Prostate gland (tissue), 2 donors: Measurements from ENCODE around the gene NTN5.

Source experiments
- POLR2A ChIP-seq: fragments of 450-650 bp; IDR thresholded peaks from one replicate; pipeline ENCODE4 v1.6.1; 2016; ENCODE audit warnings: antibody characterized with exemption, mild to moderate bottlenecking
- POLR2AphosphoS5 ChIP-seq: sonication (generic); formaldehyde crosslinking; IDR thresholded peaks from one replicate; pipeline ENCODE4 v1.6.1; 2017; ENCODE audit warnings: antibody characterized with exemption
- TF ChIP-seq, protein P1 (sequence below), 4 experiments: fragments of 200-600 bp in 2 of 4; fragments of 450-650 bp in 2 of 4; sonication (generic) in 2 of 4; IDR thresholded peaks; 1 replicate in 3 of 4; 2 replicates in 1 of 4; pipeline ENCODE4 v1.5.1; 2016 to 2019; ENCODE audit warnings: antibody characterized with exemption in 4 of 4, mild to moderate bottlenecking in 2 of 4, moderate library complexity in 2 of 4

DNA sequence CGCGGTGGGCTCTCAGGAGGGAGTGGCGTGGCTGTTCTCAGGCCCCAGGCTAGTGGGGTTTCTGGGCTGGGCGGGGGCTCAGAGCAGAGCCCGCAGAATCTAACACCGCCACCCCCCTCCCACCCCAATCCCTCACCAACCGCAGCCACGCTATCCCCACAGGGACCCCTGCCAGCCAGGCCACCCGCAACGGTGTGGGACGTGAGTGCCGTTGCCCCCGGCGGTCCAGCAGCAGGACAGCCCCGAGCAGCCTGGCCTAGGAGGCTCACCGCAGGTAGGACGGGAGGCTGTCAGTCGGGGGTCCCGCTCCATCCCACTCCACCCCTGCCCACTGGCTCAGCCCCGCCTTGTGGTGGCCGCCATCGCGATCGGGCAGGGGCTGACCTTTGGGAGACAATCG lies at the start of gene NTN5:
- TF ChIP-seq POLR2A, result no peak
- TF ChIP-seq, protein P1, sequence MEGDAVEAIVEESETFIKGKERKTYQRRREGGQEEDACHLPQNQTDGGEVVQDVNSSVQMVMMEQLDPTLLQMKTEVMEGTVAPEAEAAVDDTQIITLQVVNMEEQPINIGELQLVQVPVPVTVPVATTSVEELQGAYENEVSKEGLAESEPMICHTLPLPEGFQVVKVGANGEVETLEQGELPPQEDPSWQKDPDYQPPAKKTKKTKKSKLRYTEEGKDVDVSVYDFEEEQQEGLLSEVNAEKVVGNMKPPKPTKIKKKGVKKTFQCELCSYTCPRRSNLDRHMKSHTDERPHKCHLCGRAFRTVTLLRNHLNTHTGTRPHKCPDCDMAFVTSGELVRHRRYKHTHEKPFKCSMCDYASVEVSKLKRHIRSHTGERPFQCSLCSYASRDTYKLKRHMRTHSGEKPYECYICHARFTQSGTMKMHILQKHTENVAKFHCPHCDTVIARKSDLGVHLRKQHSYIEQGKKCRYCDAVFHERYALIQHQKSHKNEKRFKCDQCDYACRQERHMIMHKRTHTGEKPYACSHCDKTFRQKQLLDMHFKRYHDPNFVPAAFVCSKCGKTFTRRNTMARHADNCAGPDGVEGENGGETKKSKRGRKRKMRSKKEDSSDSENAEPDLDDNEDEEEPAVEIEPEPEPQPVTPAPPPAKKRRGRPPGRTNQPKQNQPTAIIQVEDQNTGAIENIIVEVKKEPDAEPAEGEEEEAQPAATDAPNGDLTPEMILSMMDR (IDR thresholded peaks at IDR 0.05), result no peak
- no peak for TF ChIP-seq POLR2AphosphoS5
